SU-DHL-6 (cell line): ENCODE results near the gene COL6A3.

Source experiments
- CTCF ChIP-seq: fragments of 200-600 bp; sonication (generic); IDR thresholded peaks from one replicate; pipeline ENCODE4 v1.5.1; 2017; ENCODE audit warnings: antibody characterized with exemption, mild to moderate bottlenecking, low read length, moderate library complexity; ENCODE audit not compliant: insufficient read depth, poor library complexity, severe bottlenecking
- EZH2phosphoT487 ChIP-seq: fragments of 200-600 bp; sonication (generic), shearing (Covaris generic); conservative IDR thresholded peaks from 2 replicates; pipeline ENCODE4 v1.6.1; 2018; ENCODE audit warnings: mild to moderate bottlenecking, antibody characterized with exemption, low read length, moderate library complexity, mixed read lengths

DNA sequence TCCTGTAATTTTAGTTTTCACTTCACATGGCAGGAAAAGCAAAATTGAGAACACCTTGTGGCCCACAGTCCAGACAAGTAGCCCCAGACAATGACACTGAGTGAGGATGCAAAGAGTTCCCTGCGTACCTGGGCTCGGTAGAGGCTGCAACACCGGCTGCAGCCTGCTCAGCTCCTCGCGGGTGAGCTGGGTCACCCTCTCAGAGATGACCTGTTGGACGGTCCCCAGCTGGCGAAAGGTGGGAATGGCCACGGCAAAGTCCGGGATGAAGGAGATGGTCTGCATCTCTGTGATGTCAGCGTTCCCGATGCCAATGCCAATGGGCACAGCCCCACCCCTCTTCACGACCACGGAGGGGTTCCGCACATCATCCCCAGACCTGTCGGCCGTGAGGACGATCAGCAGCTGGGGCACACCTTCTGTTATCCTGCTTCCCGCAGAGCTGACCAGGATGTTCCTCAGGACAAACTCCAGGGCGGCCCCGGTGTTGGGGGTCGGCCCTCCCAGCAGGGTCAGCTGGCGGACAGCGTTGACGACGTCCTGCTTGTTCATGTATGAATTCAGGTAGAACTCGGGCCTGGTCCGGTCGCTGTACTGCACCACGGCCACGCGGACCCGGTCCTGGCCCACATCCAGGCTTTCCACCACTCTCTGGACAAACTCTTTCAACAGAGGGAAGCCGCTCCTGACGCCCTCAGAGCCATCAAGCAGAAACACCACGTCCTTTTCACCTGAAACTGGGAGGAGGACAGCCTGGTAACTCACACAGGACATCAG lies 39.5 kb downstream of the COL6A3 start:
- TF ChIP-seq CTCF, result no peak
- no peak for TF ChIP-seq EZH2phosphoT487
